SK-MEL-5 (cell line): ENCODE data around the gene RIPK3. TPM values are rescaled to one million over a fixed set of nuclear protein-coding genes. Genes with fewer than 3 reads are reported as not detected.
"Not testable (repeated sequence)": the region's sequence is repeated elsewhere in the genome, so short reads cannot be mapped to it uniquely, and the experiment has no call there.

Experiments
- DNase-seq: peaks from one replicate; pipeline ENCODE4 v3.0.0-alpha.2; 2016; ENCODE audit warnings: low read depth, low spot score
- in situ Hi-C: cut with HindIII; loops from 2 replicates; pipeline ENCODE4 v1.10.0; 2016; ENCODE audit warnings: low sequenced_read_pairs, high pct_unique_total_duplicates, low pct_unique_long_range_greater_than_20kb
- total RNA-seq: library from RNA; depleted of rRNA; stranded (reverse); fragments of >200 nt; shearing (Covaris generic); gene quantifications from 2 replicates; pipeline ENCODE4 v1.2.3, GENCODE V29; 2014

The RIPK3 gene
- total RNA-seq, 1 experiment from 2014 or later, result not detected

- no peak for DNase-seq
- in situ Hi-C loops, result no loop called here
These were observed 16.4 kb upstream of the RIPK3 start for GRCh38 chr14:24356208-24356607.

GRCh38 chr14:24355009-24355408 lies 15.2 kb upstream of the RIPK3 start:
- no peak for DNase-seq
- in situ Hi-C loops, result no loop called here

- in situ Hi-C loops, DNase-seq: not testable (repeated sequence)
These were observed 14.7 kb upstream of the RIPK3 start for GRCh38 chr14:24354482-24354825.

GRCh38 chr14:24353559-24354481 lies 14.0 kb upstream of the RIPK3 start:
- no peak for DNase-seq
- in situ Hi-C loops, result no loop called here

- DNase-seq, result peak; percentile 48
These were observed 11.7 kb upstream of the RIPK3 start for GRCh38 chr14:24351517-24351916.

GRCh38 chr14:24349742-24350141 lies 10.0 kb upstream of the RIPK3 start:
- DNase-seq, result no peak
- in situ Hi-C loops, result no loop called here

More at GRCh38 chr14:24351517-24351916, 11.7 kb upstream of the RIPK3 start:
- in situ Hi-C loops, result no loop called here

DNA sequence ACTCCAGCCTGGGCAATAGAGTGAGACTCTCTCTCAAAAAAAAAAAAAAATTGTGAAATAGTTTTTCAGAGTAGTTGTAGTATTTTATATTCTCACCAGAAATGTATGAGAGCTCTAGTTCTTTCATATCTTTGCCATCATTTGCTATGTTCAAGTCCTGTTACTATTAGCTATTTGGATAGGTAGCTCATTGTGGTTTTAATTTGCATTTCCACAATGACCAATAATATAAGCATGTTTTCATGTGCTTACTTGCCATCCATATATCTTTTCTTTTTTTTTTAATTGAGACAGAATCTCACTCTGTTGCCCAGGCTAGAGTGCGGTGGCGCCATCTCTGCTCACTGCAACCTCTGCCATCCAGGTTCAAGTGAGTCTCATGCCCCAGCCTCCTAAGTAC lies 8.4 kb upstream of the RIPK3 start:
- DNase-seq, result no peak
- in situ Hi-C loops, result no loop called here

DNA sequence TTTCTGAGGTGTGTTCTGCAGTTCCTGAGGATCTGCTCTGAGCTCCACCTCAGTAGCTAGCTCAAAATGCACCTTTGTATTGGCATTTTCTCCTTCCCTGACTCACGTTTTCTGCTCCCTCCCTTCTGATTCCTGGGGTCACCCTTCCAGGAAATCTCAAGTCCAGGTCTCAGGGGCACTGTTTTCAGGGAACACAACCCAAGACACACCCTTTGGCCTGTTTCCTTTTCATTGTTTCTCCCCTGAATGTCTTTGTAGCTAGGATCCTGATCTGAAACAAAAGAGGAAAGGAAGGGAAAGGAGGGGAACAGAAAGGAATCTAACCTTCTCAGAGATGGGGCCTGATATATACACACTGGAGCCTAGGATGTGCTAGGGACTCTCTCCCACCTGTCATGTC lies 7.3 kb upstream of the RIPK3 start:
- in situ Hi-C loops, result no loop called here

GRCh38 chr14:24343795-24344660 lies 4.2 kb upstream of the RIPK3 start:
- no peak for DNase-seq
- in situ Hi-C loops, result no loop called here

More for the DNA sequence above, 7.3 kb upstream of the RIPK3 start:
- no peak for DNase-seq

- DNase-seq, result no peak
- in situ Hi-C loops, result no loop called here
These were observed 3.1 kb upstream of the RIPK3 start for GRCh38 chr14:24342889-24343288.

DNA sequence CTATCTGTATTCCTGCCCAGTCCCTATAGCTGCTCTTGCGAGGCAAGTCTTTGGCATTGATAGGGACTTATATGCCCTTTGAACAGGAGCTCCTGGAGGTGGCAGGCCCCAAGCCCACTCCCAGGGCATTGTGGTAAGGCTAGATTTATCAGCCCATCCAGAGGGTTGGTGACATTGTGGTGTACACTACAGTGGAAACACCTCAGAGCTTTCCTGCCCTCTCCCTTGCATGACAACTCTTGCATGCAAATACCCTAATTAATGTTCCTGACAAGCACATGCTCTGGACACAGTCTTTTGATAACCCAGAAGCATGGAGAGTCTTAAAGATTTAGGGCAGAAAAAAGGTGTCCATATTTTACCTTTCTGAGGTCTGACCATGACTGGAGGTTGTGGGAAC lies 815 bp upstream of the RIPK3 start:
- no peak for DNase-seq
- in situ Hi-C loops, result no loop called here

DNA sequence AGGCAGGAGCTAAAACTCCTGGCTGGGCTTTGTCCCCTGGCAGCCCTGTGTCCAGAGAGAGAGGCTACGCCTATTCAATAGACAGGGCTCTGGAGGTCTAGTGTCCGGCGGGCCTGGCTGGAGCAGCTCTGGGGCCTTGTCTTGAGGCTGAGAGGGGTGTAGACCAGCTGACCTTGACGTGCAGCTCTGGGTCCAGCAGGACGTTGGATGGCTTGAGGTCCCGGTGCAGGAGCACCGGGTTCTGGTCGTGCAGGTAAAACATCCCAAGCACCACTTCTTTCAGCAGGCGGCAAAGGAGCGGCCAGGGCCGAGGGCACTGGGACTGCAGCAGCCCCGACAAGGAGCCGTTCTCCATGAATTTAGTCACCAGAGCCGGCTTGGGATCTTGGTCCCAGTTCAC lies 948 bp downstream of the RIPK3 start:
- DNase-seq, result no peak
- in situ Hi-C loops, result loop anchor here (10.0 kb wide), 1 partner anchor 86 kb away; the partner anchor contains the start of genes CBLN3 and KHNYN

GRCh38 chr14:24337824-24338175 lies 2.0 kb downstream of the RIPK3 start:
- DNase-seq, result no peak
- in situ Hi-C loops, result loop anchor here (10.0 kb wide), 1 partner anchor 87 kb away; the partner anchor contains the start of genes CBLN3 and KHNYN

DNA sequence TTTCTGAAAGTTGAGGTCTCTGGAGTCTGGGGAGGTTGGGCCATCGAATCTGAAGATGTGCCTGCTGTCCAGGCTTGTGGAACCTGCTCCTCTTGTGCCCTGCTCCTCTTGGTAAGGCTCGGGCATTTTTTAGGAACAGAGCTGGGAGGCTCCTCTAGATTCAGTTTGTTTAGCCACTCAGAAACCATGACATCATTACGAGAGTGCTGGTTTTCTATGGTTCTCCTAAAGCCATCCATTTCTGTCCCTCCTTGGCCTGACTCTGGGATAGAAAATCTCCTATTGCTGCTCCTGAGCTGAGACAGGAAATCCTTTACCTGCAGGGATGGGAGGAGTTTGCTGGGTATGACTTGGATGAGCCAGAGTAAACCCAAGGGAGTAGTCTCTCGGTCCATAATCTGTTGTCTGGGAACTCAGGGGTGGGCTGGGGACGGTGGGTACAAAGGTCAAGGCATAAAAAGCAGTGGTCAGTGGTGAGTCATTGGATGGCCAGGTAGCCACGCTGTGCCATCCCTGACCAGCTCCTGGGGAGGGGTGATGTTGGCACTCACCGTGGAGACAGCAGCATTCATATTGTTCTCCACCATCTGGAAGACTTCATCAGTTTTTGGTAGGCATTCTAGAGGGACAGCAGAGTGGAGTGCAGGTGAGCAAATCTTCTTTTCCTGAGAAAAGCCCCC lies 2.5 kb downstream of the RIPK3 start:
- in situ Hi-C loops, result loop anchor here (10.0 kb wide), 1 partner anchor 88 kb away; the partner anchor contains the start of genes CBLN3 and KHNYN
- DNase-seq, result no peak

DNA sequence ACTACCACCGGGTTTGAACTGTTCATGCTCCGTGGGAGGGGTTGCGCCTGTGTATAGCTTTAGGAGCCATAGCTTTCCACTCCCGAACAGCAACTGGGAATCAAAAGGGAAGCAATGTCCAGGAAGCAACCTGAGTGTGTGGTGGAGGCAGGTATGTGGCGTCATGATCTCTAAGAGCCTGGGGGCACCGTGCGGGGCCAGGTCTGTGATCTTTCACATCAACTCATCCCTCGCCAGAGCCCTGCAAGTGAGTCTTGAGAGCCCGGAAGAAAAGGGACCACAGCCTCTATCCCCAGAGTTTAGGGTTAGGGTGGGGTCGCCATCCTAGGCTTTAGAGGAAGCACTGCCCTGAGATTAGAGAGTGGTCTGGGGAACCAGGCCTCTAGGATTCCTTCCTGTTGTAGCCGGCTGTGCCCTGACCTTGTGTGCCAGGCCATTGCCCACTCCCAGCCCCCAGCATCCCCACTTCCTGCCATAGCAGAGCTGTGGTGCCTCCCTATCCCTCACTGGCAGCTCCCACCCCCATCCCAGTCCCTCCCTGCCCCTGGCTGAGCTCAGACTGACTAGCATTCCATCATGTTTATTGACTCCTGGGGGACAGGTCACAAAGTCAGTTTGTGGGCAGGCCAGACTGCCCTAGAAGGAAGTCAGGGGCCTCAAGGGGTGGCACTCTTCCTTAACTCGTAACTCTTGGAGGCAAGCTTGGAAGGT lies 4.2 kb downstream of the RIPK3 start:
- in situ Hi-C loops, result loop anchor here (10.0 kb wide), 1 partner anchor 89 kb away; the partner anchor contains the start of genes CBLN3 and KHNYN
- no peak for DNase-seq

DNA sequence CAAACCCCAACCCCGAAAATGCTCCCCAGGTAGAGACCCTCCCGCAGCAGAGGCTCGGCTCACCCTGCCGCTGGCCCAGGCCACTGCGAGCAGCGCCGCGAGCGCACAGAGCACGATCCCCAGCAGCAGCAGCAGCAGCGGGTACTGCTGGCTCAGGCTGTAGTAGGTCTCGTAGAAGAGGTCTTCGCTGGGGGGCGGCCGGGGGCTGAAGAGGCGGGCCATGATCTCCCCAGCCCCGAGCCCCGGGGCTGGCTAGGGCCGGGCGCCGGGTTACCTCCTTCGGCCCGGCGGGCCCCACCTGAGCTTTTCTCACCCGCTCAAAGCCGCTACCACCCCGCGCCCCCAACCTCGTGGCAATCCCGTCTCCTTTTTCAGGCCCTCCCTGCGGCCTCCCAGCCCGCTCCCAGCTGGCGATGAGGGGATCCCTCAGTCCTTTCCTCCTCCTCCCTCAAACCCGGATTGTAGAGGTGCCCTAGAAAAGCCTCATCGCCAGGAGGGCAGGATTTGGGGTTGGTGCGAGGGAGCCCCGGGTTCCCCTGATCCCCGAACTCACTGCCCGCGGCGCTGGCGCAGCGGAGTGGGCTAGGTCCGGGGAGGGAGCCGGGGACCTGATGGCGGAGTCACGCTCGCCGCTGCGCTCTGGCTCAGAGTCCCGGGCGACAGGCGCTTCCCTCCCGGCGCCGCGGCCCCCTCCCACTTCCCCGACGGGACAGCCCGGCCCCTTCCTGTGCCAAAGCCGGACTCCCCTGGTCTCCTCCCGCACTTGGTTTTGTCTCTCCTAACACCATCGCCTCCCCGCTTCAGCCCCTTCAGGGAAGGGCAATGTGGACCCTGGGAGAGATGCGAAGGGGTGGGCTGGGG lies 5.1 kb downstream of the RIPK3 start, which contains the start of gene ADCY4:
Gene ADCY4, minus strand, starts transcription at position 641 of the 861 bp plus-strand sequence. Its CDS starts 419 bp downstream, at position 222.
- in situ Hi-C loops, result loop anchor here (10.0 kb wide), 1 partner anchor 90 kb away; the partner anchor contains the start of genes CBLN3 and KHNYN
- no peak for DNase-seq
